Effector memory CD4-positive, alpha-beta T cell (primary cell): ENCODE results near the gene FECH.

Experiments used
- DNase-seq, 3 donors: peaks; one replicate each; pipeline ENCODE4 v3.0.0-alpha.2; 2020
- H3K27ac ChIP-seq: 2 replicates; pipeline ENCODE4 v1.7.0; 2013; ENCODE audit warnings: mild to moderate bottlenecking, low read length, moderate library complexity; ENCODE audit not compliant: insufficient read depth, poor library complexity, severe bottlenecking
- H3K27me3 ChIP-seq: replicated peaks from 2 replicates; pipeline ENCODE4 v1.7.0; 2013; ENCODE audit warnings: mild to moderate bottlenecking, low read length; ENCODE audit not compliant: insufficient read depth, control insufficient read depth, poor library complexity, severe bottlenecking
- H3K36me3 ChIP-seq: 2 replicates; pipeline ENCODE4 v1.7.0; 2013; ENCODE audit warnings: mild to moderate bottlenecking, low read length, moderate library complexity; ENCODE audit not compliant: control insufficient read depth, insufficient read depth
- H3K4me1 ChIP-seq: 2 replicates; pipeline ENCODE4 v1.7.0; 2013; ENCODE audit warnings: low read length, mild to moderate bottlenecking; ENCODE audit not compliant: control insufficient read depth, insufficient read depth, poor library complexity, severe bottlenecking
- H3K4me3 ChIP-seq: 2 replicates; pipeline ENCODE4 v1.7.0; 2013; ENCODE audit warnings: low read length, low read depth, mild to moderate bottlenecking; ENCODE audit not compliant: insufficient read depth, poor library complexity, severe bottlenecking
- H3K9me3 ChIP-seq: 2 replicates; pipeline ENCODE4 v1.7.0; 2013; ENCODE audit warnings: mild to moderate bottlenecking, low read length, moderate library complexity; ENCODE audit not compliant: control insufficient read depth

Gene FECH

DNA sequence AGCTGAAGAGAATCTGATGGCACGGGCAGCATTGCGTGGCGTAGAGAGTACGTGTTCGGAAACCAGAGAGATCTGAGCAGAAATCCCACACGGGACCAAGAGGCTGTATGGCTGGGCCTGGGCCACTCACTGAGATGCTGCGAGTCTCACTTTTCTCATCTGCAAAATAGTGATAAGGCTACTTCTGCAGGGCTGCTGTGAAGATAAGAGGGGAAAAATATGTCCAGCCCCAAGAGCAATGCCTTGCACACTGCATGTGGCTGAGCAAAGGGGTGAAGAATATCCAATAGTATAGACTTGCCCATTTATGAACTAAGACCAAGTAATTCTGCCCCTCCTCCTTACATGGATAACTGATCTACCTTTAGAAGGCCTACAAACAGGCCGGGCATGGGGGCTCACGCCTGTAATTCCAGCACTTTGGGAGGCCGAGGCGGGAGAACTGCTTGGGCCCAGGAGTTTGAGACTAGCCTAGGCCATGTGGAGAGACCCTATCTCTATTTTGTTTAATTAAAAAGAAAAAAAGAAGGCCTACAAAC, 3.1 kb downstream of the FECH start:
- Histone ChIP-seq H3K27ac (no peak overlapping the region), H3K4me3 (no peak overlapping the region), H3K36me3 (no peaks in the 10 kb centered on the region), H3K4me1 (peaks cover 6% of the 10 kb centered on the region), H3K27me3 (no peaks in the 10 kb centered on the region), H3K9me3 (no peaks in the 10 kb centered on the region)
- no peak for DNase-seq

DNA sequence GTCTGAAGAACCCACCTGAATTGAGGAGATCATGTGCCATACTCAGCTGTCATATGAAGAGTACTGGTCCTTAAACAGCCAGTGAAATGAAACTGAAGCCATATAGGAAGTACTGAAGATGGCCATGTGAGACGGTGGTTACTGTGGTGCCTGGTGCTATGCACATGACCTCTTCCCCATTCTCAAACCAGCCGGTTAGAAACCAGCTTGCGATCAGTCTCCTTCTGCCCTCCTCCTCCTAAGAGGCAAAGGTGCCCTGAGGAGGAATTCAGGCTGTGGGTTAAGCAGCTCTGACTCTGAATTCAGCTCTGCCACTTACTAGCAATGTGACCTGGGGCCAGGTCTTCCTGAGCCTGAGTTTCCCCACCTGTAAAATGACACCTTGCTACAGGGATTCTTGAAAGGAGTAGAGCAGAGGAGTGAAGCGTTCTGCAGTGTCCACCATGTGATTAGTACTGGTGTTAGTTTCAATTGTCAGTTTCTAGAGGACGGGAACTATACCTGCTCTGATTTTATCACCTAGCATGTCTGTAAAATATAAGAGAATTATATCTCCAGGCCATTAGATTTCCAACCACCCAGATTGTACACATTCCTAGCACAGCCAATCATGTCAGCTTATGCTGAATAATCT, 5.1 kb downstream of the FECH start:
- no peaks in the 10 kb centered on the region for H3K27me3 ChIP-seq
- no peak for DNase-seq
- peaks cover 6% of the 10 kb centered on the region for H3K4me1 ChIP-seq
- H3K36me3 ChIP-seq, result peaks cover 8% of the 10 kb centered on the region
- H3K27ac ChIP-seq, result no peak overlapping the region
- no peak overlapping the region for H3K4me3 ChIP-seq
- no peaks in the 10 kb centered on the region for H3K9me3 ChIP-seq

DNA sequence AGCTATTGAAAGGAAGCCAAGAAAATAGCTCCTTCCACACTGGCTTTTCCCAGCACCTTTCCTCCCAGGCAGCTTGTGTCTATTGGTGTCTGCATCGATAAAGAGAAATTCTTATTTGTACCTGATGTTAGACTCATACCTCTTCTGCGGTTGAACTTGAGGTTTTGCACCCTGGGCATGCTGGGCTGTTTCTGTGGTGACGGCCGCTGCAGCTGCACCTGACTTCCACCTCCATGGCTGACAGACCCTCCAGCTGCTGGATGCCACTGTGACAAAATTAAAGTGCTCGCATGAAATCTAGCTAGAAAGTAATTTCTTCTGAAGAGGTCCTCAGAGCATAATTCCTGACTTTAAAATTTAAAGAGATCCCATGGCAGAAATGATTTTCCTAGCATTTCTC, 6.6 kb downstream of the FECH start:
- Histone ChIP-seq H3K4me3 (no peak overlapping the region), H3K27me3 (no peaks in the 10 kb centered on the region), H3K4me1 (no peaks in the 10 kb centered on the region), H3K27ac (no peak overlapping the region), H3K9me3 (no peaks in the 10 kb centered on the region), H3K36me3 (peaks cover 8% of the 10 kb centered on the region)
- DNase-seq, result no peak

DNA sequence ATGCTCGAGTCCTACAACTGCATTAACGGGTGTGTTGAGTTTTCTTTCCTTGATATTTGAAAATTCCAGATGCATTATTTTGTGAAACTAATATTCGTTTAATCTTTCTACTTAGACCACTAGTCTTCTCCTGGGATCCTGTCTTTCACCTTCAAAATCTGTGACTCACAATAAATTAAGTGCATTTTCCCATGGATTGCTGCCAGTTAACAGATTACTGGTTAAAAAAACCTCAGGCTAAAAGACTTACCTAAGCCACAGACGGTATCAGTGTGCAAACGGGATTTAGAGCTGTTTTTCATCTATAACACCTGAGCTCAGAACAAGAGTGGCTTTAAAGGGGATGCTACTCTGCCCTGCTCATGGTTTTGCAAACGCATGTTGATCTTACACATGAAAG, 10.2 kb downstream of the FECH start:
- H3K4me1 ChIP-seq, result no peaks in the 10 kb centered on the region
- H3K9me3 ChIP-seq, result no peaks in the 10 kb centered on the region
- H3K4me3 ChIP-seq, result no peak overlapping the region
- H3K27ac ChIP-seq, result no peak overlapping the region
- peaks cover 18% of the 10 kb centered on the region for H3K36me3 ChIP-seq
- no peaks in the 10 kb centered on the region for H3K27me3 ChIP-seq
- DNase-seq, result no peak

DNA sequence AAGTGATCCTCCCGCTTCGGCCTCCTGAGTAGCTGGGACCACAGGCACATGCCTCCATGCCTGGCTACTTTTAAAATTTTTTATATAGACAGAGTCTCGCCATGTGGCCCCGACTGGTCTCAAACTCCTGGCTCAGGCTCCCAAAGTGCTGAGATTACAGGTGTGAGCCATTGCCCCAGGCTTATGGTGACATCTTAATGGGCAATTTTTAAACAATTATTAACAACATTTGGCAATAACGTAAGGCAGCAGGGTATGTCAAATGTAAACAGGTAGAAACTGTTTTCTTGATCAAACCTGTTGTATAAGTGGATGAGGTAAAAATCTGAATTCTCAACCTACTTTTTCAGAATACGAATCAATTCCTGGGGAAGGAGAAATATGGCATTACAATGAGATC, 11.0 kb downstream of the FECH start:
- Histone ChIP-seq H3K27me3 (no peaks in the 10 kb centered on the region), H3K4me3 (no peak overlapping the region), H3K4me1 (no peaks in the 10 kb centered on the region), H3K27ac (no peak overlapping the region), H3K36me3 (peaks cover 18% of the 10 kb centered on the region), H3K9me3 (no peaks in the 10 kb centered on the region)
- no peak for DNase-seq

DNA sequence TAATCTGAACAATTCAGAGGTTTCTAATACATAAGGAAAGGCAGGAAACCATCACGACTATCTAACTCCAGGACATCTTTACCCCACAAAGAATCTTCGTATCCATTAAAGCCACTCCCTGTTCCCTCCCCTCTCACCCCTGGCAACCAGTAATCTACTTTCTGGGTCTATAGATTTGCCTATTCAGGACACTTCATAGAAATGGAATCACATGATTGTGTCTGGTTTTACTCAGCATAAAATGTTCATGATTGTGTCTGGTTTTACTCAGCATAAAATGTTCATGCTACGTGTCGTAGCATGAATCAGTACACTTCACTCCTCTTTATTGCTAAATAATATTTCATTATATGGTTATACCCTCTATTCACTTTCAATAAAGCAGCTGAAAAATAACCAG, 11.6 kb downstream of the FECH start:
- no peak for DNase-seq
- Histone ChIP-seq H3K27ac (no peak overlapping the region), H3K4me1 (no peaks in the 10 kb centered on the region), H3K4me3 (no peak overlapping the region), H3K27me3 (no peaks in the 10 kb centered on the region), H3K36me3 (peaks cover 18% of the 10 kb centered on the region), H3K9me3 (no peaks in the 10 kb centered on the region)

DNA sequence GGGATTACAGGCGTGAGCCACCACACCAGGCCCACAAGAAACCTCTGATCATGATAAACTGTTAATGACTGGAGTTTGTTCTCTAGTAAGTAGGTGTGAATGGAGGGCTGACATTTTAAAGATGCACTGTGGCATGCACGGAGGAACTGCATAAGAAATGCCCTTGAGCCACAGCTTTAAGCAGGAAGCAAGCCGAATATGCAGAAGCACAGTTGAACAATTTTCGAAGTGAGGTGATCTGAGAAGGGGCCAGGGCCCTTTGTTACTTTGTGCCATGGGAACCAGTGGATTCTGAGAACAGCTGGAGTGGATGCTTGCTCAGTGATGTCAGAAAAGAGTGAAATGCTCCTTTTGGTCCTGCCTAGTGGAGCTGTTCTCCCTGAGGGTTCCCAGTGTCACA, 16.3 kb downstream of the FECH start:
- Histone ChIP-seq H3K4me1 (no peaks in the 10 kb centered on the region), H3K27me3 (no peaks in the 10 kb centered on the region), H3K9me3 (no peaks in the 10 kb centered on the region), H3K27ac (no peak overlapping the region), H3K36me3 (peaks cover 15% of the 10 kb centered on the region), H3K4me3 (no peak overlapping the region)
- DNase-seq, result no peak

DNA sequence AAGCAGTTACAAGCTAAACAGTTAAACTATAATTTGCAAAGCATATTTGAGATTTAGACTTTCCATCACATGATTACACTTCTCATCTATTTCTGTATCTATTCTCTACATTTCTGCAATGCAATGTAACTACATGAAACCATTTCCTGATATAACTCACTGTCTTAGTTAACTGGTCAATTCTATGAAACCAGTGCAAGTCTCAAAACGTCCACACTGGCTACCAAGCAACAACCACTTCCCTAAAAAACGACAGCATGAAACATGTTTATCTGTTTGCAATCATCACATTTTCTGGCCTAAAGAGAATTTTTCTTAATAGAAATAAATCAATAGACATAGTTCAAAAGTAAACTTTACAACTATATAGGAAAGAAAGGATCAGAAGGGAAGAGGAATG, 17.4 kb downstream of the FECH start:
- no peak for DNase-seq
- Histone ChIP-seq H3K36me3 (peaks cover 15% of the 10 kb centered on the region), H3K9me3 (no peaks in the 10 kb centered on the region), H3K4me3 (no peak overlapping the region), H3K4me1 (no peaks in the 10 kb centered on the region), H3K27ac (no peak overlapping the region), H3K27me3 (no peaks in the 10 kb centered on the region)

DNA sequence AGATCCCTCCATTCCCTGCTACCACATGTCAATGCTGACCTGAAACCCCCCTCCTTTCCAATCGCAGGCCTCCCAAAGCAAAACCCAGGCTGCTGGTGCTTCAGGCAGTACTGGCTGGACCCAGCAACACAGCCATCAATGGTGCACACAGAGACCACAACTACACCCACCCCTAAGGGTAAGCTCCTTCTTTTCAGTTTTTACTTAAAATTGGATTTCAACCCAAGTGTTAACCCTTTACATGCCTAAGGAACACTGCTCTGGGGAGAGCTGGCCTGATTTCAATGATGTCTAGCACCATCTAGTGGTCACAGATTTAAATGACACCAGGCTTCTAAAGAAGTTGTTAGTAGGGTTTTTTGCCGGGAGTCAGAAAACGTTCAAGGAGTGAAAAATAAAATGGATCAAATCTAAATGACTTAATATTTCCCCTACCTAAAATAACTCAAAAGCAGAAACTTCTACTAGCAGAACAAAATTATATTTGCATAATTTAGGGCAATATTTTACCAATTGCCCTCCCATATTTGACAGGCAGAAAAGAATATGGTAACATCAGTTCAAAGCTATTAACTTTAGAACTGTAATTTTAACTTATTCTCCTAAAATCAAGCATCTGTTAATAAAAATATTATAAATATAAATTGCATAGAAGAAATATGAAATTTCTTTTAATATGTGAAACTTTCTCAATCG, 24.6 kb downstream of the FECH start:
- H3K36me3 ChIP-seq, result peaks cover 14% of the 10 kb centered on the region
- no peaks in the 10 kb centered on the region for H3K9me3 ChIP-seq
- no peak for DNase-seq
- no peaks in the 10 kb centered on the region for H3K4me1 ChIP-seq
- no peak overlapping the region for H3K27ac ChIP-seq
- H3K4me3 ChIP-seq, result no peak overlapping the region
- H3K27me3 ChIP-seq, result no peaks in the 10 kb centered on the region

DNA sequence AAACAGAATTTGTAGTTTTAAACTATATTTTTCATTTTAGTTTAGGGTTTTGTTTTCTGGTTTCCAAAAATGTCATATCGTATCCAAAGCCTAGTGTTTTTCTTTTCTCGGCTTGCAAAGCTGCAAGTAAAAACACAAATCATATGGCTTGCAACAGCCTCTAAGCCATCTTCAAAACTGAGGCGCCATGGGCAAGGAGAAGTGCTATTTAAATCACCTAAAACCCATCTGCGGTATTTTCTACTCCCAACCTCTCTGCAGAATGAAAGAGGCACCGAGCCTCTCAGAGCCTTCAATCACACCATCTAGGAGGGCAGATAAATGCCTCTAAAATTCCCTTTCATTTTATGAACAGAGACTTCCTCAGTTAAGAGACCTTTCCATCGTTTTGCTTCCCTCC, 25.2 kb downstream of the FECH start:
- H3K36me3 ChIP-seq, result peaks cover 14% of the 10 kb centered on the region
- no peak overlapping the region for H3K4me3 ChIP-seq
- no peak for DNase-seq
- H3K27ac ChIP-seq, result no peak overlapping the region
- no peaks in the 10 kb centered on the region for H3K4me1 ChIP-seq
- H3K27me3 ChIP-seq, result no peaks in the 10 kb centered on the region
- no peaks in the 10 kb centered on the region for H3K9me3 ChIP-seq
